ENCODE results near the gene MBNL1. TPM values are rescaled to one million over a fixed set of nuclear protein-coding genes. Genes with fewer than 3 reads are reported as not detected.

The MBNL1 gene
- total and polyA plus RNA-seq, 2 of the 4 experiments (the other 2 are of a cell fraction), result 127 to 664 TPM

DNA sequence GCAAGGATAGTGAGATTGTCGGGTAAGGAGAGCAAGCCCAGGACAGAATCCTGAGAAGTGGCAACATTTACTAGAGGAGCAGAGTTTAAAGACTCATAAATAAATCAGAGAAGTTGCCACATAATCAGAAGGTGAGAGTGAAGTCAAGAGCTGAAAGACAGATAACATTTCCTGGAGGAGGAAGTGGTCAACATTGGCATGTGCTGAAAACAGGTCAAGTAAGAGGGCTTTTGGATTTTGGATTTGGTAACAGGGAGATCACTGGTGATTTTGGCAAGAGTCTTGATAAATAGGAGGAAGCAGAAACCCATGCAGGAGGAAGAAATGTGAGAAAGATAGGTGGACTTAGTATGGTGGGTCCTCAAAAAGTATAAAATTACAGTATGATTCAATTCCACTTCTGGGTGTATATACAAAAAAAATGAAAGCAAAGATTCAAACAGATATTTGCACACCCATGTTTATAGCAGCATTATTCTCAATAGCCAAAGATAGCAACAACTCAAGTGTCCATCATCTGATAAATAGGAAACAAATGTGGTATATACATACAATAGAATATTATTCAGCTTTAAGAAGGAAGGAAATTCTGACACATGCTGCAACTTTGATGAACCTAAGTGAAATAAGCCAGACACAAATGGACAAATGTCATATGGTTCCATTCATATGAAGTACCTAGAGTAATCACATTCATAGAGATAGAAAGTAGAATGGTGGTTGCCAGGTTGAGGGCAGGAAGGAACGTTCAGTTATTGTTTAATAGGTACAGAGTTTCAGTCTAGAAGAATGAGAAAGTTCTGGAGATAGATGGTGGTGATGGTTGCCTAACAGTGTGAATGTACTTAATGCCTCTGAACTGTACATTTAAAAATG, 27.3 kb upstream of the MBNL1 start:
- dilution Hi-C loops (cut with HindIII; ENCODE audit: low sequenced_read_pairs, unreplicated experiment) (no loop called here), in situ Hi-C loops (cut with MboI; ENCODE audit: low sequenced_read_pairs) (no loop called here), intact Hi-C loops (cut with micrococcal nuclease) (no loop called here)
- H4K20me1 ChIP-seq (ENCODE audit: insufficient read depth, low read length), result no peaks in the 10 kb centered on the region
- H3K36me3 ChIP-seq (ENCODE audit: control insufficient read depth, insufficient read depth, low read length), result no peaks in the 10 kb centered on the region
- no peaks in the 10 kb centered on the region for H3K9me3 ChIP-seq (ENCODE audit: control insufficient read depth, insufficient read depth, low read length)
- ChIA-PET CTCF (no interaction called here), POLR2A (ENCODE audit: unreplicated experiment) (no interaction called here)
- no peaks in the 10 kb centered on the region for H3K9me1 ChIP-seq (ENCODE audit: insufficient read depth, low read length)
- H3K27ac ChIP-seq (ENCODE audit: insufficient read depth, low read length), result no peak overlapping the region
- no peak overlapping the region for H3K4me3 ChIP-seq (ENCODE audit: insufficient read depth, low read depth, low read length)
- H4K5ac ChIP-seq (ENCODE audit: low read depth, low read length), result no peak overlapping the region
- no peak overlapping the region for H4K91ac ChIP-seq (ENCODE audit: insufficient read depth, low read depth, low read length)
- H2AK5ac ChIP-seq (ENCODE audit: low read depth, low read length), result no peak overlapping the region
- no peak overlapping the region for H3K23ac ChIP-seq (ENCODE audit: low read depth, low read length)
- H3K4ac ChIP-seq (ENCODE audit: low read depth, low read length), result no peak overlapping the region
- H3K4me2 ChIP-seq (ENCODE audit: low read depth, low read length), result no peak overlapping the region
- H2BK120ac ChIP-seq (ENCODE audit: low read depth, low read length), result no peak overlapping the region
- H3K79me1 ChIP-seq (ENCODE audit: low read depth in 1 of 2, low read length in 2 of 2), result no peaks in the 10 kb centered on the region
- no peak for ATAC-seq (ENCODE audit: low read depth)
- H2BK5ac ChIP-seq (ENCODE audit: low read depth, low read length, poor library complexity, severe bottlenecking), result no peak overlapping the region
- no peak overlapping the region for H4K8ac ChIP-seq (ENCODE audit: low read depth in 2 of 2, low read length in 2 of 2)
- no peak overlapping the region for H3K14ac ChIP-seq (replicated peaks; ENCODE audit: low read depth, low read length)
- no peaks in the 10 kb centered on the region for H3K27me3 ChIP-seq (ENCODE audit: control insufficient read depth, insufficient read depth, low read length)
- no peak overlapping the region for H2BK20ac ChIP-seq (ENCODE audit: low read depth, low read length)
- H3K18ac ChIP-seq (ENCODE audit: low read depth, low read length), result peak overlapping the region; percentile 61
- no CpG with 5 or more reads among the region's 2 CpGs for WGBS, 2 experiments (ENCODE audit: extremely low coverage in 2 of 2, insufficient read length in 1 of 2)
- H2AK9ac ChIP-seq (replicated peaks; ENCODE audit: low read depth, low read length, poor library complexity), result no peak overlapping the region
- H2AFZ ChIP-seq (replicated peaks; ENCODE audit: low read length, poor library complexity), result no peak overlapping the region
- no peak overlapping the region for H2BK15ac ChIP-seq (ENCODE audit: low read depth, low read length)
- no peak overlapping the region for H3K9ac ChIP-seq (ENCODE audit: low read depth, low read length)
- H3K4me1 ChIP-seq (ENCODE audit: control insufficient read depth, insufficient read depth, low read length), result peaks cover 3% of the 10 kb centered on the region; the same call in 1 of the 2 replicates
- BruUV-seq (replicated peaks), result no TSS peak
- no peak overlapping the region for H3K56ac ChIP-seq (ENCODE audit: extremely low read depth, insufficient read depth, low read length)
- DNase-seq, result no peak
- TF ChIP-seq SMC3 (IDR thresholded peaks at IDR 0.05; ENCODE audit: low read depth, low read length), result no peak
- no peak for TF ChIP-seq FOS (IDR thresholded peaks at IDR 0.05; ENCODE audit: low read depth, low read length)
- no peak for TF ChIP-seq BHLHE40 (IDR thresholded peaks at IDR 0.05; ENCODE audit: low read depth, low read length)
- TF ChIP-seq MAFK (IDR thresholded peaks at IDR 0.05; ENCODE audit: low read depth, low read length), result no peak
- no peak for TF ChIP-seq NFE2L2 (IDR thresholded peaks at IDR 0.05; ENCODE audit: low read depth, low read length)
- TF ChIP-seq POLR2A (IDR thresholded peaks at IDR 0.05; ENCODE audit: low read depth, low read length), result no peak
- TF ChIP-seq, protein P1, sequence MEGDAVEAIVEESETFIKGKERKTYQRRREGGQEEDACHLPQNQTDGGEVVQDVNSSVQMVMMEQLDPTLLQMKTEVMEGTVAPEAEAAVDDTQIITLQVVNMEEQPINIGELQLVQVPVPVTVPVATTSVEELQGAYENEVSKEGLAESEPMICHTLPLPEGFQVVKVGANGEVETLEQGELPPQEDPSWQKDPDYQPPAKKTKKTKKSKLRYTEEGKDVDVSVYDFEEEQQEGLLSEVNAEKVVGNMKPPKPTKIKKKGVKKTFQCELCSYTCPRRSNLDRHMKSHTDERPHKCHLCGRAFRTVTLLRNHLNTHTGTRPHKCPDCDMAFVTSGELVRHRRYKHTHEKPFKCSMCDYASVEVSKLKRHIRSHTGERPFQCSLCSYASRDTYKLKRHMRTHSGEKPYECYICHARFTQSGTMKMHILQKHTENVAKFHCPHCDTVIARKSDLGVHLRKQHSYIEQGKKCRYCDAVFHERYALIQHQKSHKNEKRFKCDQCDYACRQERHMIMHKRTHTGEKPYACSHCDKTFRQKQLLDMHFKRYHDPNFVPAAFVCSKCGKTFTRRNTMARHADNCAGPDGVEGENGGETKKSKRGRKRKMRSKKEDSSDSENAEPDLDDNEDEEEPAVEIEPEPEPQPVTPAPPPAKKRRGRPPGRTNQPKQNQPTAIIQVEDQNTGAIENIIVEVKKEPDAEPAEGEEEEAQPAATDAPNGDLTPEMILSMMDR (conservative IDR thresholded peaks at IDR 0.05; ENCODE audit: low read depth, low read length), result no peak
- TF ChIP-seq MXI1 (IDR thresholded peaks at IDR 0.05; ENCODE audit: borderline replicate concordance, low read depth, low read length), result no peak
- TF ChIP-seq CHD1 (IDR thresholded peaks at IDR 0.05; ENCODE audit: low read depth, low read length), result no peak
- TF ChIP-seq, protein P2, sequence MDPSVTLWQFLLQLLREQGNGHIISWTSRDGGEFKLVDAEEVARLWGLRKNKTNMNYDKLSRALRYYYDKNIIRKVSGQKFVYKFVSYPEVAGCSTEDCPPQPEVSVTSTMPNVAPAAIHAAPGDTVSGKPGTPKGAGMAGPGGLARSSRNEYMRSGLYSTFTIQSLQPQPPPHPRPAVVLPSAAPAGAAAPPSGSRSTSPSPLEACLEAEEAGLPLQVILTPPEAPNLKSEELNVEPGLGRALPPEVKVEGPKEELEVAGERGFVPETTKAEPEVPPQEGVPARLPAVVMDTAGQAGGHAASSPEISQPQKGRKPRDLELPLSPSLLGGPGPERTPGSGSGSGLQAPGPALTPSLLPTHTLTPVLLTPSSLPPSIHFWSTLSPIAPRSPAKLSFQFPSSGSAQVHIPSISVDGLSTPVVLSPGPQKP (IDR thresholded peaks at IDR 0.05; ENCODE audit: borderline replicate concordance, low read depth, low read length), result no peak
- TF ChIP-seq CEBPB (IDR thresholded peaks at IDR 0.05; ENCODE audit: low read depth, low read length), result no peak
- no peak for TF ChIP-seq RCOR1 (IDR thresholded peaks at IDR 0.05; ENCODE audit: insufficient replicate concordance, low read length)
- TF ChIP-seq, protein P3, sequence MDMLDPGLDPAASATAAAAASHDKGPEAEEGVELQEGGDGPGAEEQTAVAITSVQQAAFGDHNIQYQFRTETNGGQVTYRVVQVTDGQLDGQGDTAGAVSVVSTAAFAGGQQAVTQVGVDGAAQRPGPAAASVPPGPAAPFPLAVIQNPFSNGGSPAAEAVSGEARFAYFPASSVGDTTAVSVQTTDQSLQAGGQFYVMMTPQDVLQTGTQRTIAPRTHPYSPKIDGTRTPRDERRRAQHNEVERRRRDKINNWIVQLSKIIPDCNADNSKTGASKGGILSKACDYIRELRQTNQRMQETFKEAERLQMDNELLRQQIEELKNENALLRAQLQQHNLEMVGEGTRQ (IDR thresholded peaks at IDR 0.05; ENCODE audit: low read depth, low read length), result no peak
- no peak for TF ChIP-seq MAZ (IDR thresholded peaks at IDR 0.05; ENCODE audit: borderline replicate concordance, low read depth, low read length)
- no peak for TF ChIP-seq RFX5 (IDR thresholded peaks at IDR 0.05; ENCODE audit: low read depth, low read length)
